Measurements from ENCODE around the gene DNAJA4. TPM values are rescaled to one million over a fixed set of nuclear protein-coding genes. Genes with fewer than 3 reads are reported as not detected.

Gene DNAJA4
- total and polyA plus RNA-seq, 9 of the 15 experiments (the other 6 are each of a cell fraction or from before 2014, with no cell fraction given) = 0.11 to 1.0 (median 0.16) TPM; not detected in 4

DNA sequence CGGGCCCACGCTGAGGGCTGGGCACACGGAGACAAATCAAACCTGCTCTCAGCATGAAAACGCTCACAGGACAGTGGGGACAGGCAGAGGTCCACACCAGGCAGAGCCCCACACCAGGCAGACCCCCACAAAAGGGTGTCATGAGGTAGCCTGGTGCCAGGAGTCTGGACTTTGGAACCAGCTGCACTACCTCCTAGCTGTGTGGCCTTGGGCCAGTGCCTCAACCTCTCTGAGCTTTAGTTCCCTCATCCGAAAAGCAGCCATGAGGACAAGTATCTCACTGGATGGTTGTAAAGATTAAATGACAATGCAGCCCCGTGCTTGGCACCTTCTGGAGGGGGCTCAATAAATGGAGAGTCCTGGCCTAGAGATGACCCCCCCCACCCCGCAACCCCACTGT is 59.3 kb downstream of the DNAJA4 start:
- Histone ChIP-seq H2AFZ (ENCODE audit: low read depth, low read length) (no peak overlapping the region), H3K9ac (ENCODE audit: insufficient read depth in 1 of 2, low read depth in 2 of 2, low read length in 2 of 2) (no peak overlapping the region), H3K27me3 (ENCODE audit: control insufficient read depth in 2 of 2, insufficient read depth in 2 of 2, low read length in 2 of 2) (peaks cover 3 to 38% of the 10 kb centered on the region in 2 experiments; a peak in 4 of 5 replicates), H3K4me3 (no peak overlapping the region), H3K9me1 (ENCODE audit: control insufficient read depth, insufficient read depth, low read length) (no peaks in the 10 kb centered on the region), H3K27ac (ENCODE audit: extremely low read depth, low read depth, low read length) (no peak overlapping the region), H3K36me3 (ENCODE audit: control insufficient read depth, insufficient read depth, low read length) (no peaks in the 10 kb centered on the region), H3K4me2 (ENCODE audit: insufficient read depth, low read length) (no peak overlapping the region), H3K9me3 (replicated peaks; ENCODE audit: control insufficient read depth, insufficient read depth, low read depth, low read length) (no peaks in the 10 kb centered on the region), H3K4me1 (replicated peaks in 1 of 2; ENCODE audit: control insufficient read depth in 2 of 2, insufficient read depth in 2 of 2, low read length in 2 of 2) (peaks cover 0 to 7% of the 10 kb centered on the region in 2 experiments; a peak in 3 of 5 replicates), H4K20me1 (replicated peaks; ENCODE audit: control insufficient read depth, insufficient read depth, low read length) (no peaks in the 10 kb centered on the region), H3K79me2 (ENCODE audit: control insufficient read depth, insufficient read depth, low read length) (no peaks in the 10 kb centered on the region)
- peak; percentile 87 for TF ChIP-seq ZFP36 (IDR thresholded peaks at IDR 0.05; ENCODE audit: low read depth, low read length, partially characterized antibody)
- peak; percentile 63 for TF ChIP-seq RBM25 (IDR thresholded peaks at IDR 0.05; ENCODE audit: low read depth, low read length, severe bottlenecking)
- no peak for TF ChIP-seq BRCA1 (IDR thresholded peaks at IDR 0.05)
- TF ChIP-seq BRCA1 (CRISPR knock-in tag; IDR thresholded peaks at IDR 0.05) = no peak
- TF ChIP-seq ZNF507 (tag; conservative IDR thresholded peaks at IDR 0.05) = no peak
- no peak for TF ChIP-seq CREM (IDR thresholded peaks at IDR 0.05; ENCODE audit: low read depth)
- TF ChIP-seq DDX20 (tag; IDR thresholded peaks at IDR 0.05; ENCODE audit: low read depth) = no peak
- TF ChIP-seq CREBBP (IDR thresholded peaks at IDR 0.05; ENCODE audit: low read depth, low read length) = no peak
- in situ Hi-C loops (cut with MboI) = no loop called here
- intact Hi-C loops (cut with micrococcal nuclease) = no loop called here
- BruUV-seq (replicated peaks) = no TSS peak
- no peak for ATAC-seq
- no peak for DNase-seq (ENCODE audit: extremely low read depth in 1 of 4, low spot score in 3 of 4)
- ChIA-PET CTCF (ENCODE audit: low intra/inter-chr PET ratio) (no interaction called here), POLR2A (interaction anchor here (2.3 kb wide), 1 partner anchor 13 kb away, joined by 6 read pairs; no protein-coding TSS in a partner anchor)
- FAIRE-seq = no peak
- 6% methylated on average over 5 of the region's 7 CpGs for WGBS (ENCODE audit: insufficient coverage, low coverage, missing lambda C conversion rate)

All from K562 (cell line).